Sigmoid colon (tissue), 7 donors: ENCODE results near the gene DCTN1. TPM values are rescaled to one million over a fixed set of nuclear protein-coding genes. Genes with fewer than 3 reads are reported as not detected.

Source experiments
- DNase-seq: peaks from one replicate; pipeline ENCODE4 v3.0.0-alpha.2; 2019
- H3K27ac ChIP-seq, 4 donors: fragments of 200-600 bp; sonication (generic); one replicate each; pipeline ENCODE4 v1.5.1; 2016 to 2019; ENCODE audit warnings: mild to moderate bottlenecking in 1 of 4
- H3K27me3 ChIP-seq, 3 donors: fragments of 200-600 bp; sonication (generic); one replicate each; pipeline ENCODE4 v1.5.1; 2019; ENCODE audit warnings: mild to moderate bottlenecking in 1 of 3
- H3K36me3 ChIP-seq, 4 donors: fragments of 200-600 bp; sonication (generic); one replicate each; pipeline ENCODE4 v1.5.1; 2016 to 2019
- H3K4me1 ChIP-seq, 4 donors: fragments of 200-600 bp; sonication (generic); one replicate each; pipeline ENCODE4 v1.5.1; 2017 to 2019
- H3K4me3 ChIP-seq, 4 donors: fragments of 200-600 bp; sonication (generic); one replicate each; pipeline ENCODE4 v1.5.1; 2017 to 2019; ENCODE audit warnings: mild to moderate bottlenecking in 2 of 4, moderate library complexity in 1 of 4
- H3K9me3 ChIP-seq, 4 donors: fragments of 200-600 bp in 3 of 4; sonication (generic) in 3 of 4; one replicate each; pipeline versions ENCODE4 v1.5.1 to v1.6.1; 2013 to 2019
- EP300 ChIP-seq, 4 donors: sonication (generic); formaldehyde crosslinking; IDR thresholded peaks; one replicate each; pipeline ENCODE4 v1.6.1; 2017; ENCODE audit warnings: antibody characterized with exemption in 4 of 4
- POLR2A ChIP-seq, 2 donors: fragments of 450-650 bp; IDR thresholded peaks; one replicate each; pipeline ENCODE4 v1.6.1; 2016; ENCODE audit warnings: antibody characterized with exemption in 2 of 2, mild to moderate bottlenecking in 2 of 2, moderate library complexity in 2 of 2
- POLR2AphosphoS5 ChIP-seq, 4 donors: sonication (generic); formaldehyde crosslinking; IDR thresholded peaks; one replicate each; pipeline ENCODE4 v1.6.1; 2017; ENCODE audit warnings: antibody characterized with exemption in 4 of 4
- WGBS, 2 donors: extraction: QIAGEN DNeasy Blood & Tissue Kit; methylation state at CpG; one replicate each; pipeline ENCODE4 v1.1.7; 2013; 5-methylcytosine and 5-hydroxymethylcytosine counted together
- intact Hi-C: fragments of 100-400 bp; cut with DNase I; formaldehyde crosslinking; loops from one replicate; pipeline ENCODE4 v1.15.1; 2023
- polyA plus RNA-seq, 3 donors: library from polyadenylated mRNA; stranded (reverse); fragments of 200-250 nt; gene quantifications; one replicate each; pipeline ENCODE4 v1.2.3, GENCODE V29; 2013
- total RNA-seq, 4 donors: library from RNA; depleted of rRNA; stranded (reverse); fragments of >200 nt; gene quantifications; one replicate each; pipeline ENCODE4 v1.1.0, GENCODE V29; 2016
- TF ChIP-seq, protein P1 (sequence below), 4 experiments: fragments of 450-650 bp in 3 of 4; fragments of 200-600 bp in 1 of 4; IDR thresholded peaks; one replicate each; pipeline ENCODE4 v1.5.1; 2016 to 2019; ENCODE audit warnings: antibody characterized with exemption in 4 of 4, mild to moderate bottlenecking in 3 of 4, moderate library complexity in 2 of 4
- donor health status: healthy with polysubstance abuse.
- donor health status: Bipolar disorder and iron deficiency.
- donor health status: healthy.

DCTN1 gene
- total and polyA plus RNA-seq, 7 donors, result 67.3 to 137 (median 99.2) TPM

DNA sequence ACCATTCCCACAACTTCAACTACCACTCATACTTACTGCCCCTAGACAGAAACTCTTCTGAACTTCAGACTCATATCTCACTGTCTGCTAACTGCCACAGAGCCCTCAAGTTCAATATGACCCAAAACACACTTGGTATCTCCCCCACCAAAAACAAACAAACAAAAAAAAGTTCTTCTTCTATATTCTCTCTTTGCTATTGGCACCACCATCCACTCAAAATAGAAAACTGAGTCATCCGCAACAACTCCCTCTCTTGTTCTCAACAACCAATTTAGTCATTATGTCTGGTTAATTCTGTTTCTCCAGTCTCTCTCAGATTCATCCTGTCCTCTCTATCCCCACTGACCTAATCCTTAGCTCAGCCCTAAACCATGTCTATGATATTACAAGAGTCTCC lies 7.2 kb upstream of the DCTN1 start:
- 92 to 95% methylated on average over 1 of the region's 1 CpG for WGBS, 2 donors
- no peaks in the 10 kb centered on the region for H3K27me3 ChIP-seq
- H3K36me3 ChIP-seq, result no peaks in the 10 kb centered on the region
- peak overlapping the region in 1 of 4 donors; percentile 14 for H3K27ac ChIP-seq
- H3K9me3 ChIP-seq, result no peaks in the 10 kb centered on the region
- intact Hi-C loops, result no loop called here
- TF ChIP-seq POLR2A (IDR thresholded peaks at IDR 0.05), result no peak
- DNase-seq, result no peak
- H3K4me3 ChIP-seq, result no peak overlapping the region
- H3K4me1 ChIP-seq, result peaks cover 0 to 84% (median 60%) of the 10 kb centered on the region in 4 donors

DNA sequence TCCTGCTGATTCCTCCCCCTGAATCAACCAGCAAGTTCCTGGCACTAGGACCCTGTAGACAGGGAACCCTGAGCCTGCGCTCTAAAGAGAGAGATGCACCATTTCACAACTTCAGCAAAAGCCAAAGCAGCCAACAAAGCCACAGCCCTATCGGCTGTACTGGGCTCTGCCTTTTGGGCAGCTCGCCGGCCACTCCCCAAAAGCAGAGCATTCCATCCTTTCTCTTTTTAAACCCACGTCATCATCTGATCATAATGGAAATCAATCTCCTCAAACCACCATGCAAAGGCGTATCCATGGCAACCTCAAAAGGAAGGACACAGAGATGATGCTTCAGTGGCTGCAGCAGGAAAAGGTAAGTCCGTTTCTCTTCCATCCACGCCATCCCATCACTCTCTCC lies 5.3 kb upstream of the DCTN1 start:
- H3K9me3 ChIP-seq, result no peaks in the 10 kb centered on the region
- DNase-seq, result no peak
- no peaks in the 10 kb centered on the region for H3K36me3 ChIP-seq
- WGBS, 2 donors, result 88 to 90% methylated on average over 8 of the region's 8 CpGs
- peak overlapping the region in 2 of 4 donors; percentile 2 to 75 for H3K27ac ChIP-seq
- H3K27me3 ChIP-seq, result no peaks in the 10 kb centered on the region
- TF ChIP-seq, protein P1, sequence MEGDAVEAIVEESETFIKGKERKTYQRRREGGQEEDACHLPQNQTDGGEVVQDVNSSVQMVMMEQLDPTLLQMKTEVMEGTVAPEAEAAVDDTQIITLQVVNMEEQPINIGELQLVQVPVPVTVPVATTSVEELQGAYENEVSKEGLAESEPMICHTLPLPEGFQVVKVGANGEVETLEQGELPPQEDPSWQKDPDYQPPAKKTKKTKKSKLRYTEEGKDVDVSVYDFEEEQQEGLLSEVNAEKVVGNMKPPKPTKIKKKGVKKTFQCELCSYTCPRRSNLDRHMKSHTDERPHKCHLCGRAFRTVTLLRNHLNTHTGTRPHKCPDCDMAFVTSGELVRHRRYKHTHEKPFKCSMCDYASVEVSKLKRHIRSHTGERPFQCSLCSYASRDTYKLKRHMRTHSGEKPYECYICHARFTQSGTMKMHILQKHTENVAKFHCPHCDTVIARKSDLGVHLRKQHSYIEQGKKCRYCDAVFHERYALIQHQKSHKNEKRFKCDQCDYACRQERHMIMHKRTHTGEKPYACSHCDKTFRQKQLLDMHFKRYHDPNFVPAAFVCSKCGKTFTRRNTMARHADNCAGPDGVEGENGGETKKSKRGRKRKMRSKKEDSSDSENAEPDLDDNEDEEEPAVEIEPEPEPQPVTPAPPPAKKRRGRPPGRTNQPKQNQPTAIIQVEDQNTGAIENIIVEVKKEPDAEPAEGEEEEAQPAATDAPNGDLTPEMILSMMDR (IDR thresholded peaks at IDR 0.05), result no peak
- TF ChIP-seq POLR2AphosphoS5 (IDR thresholded peaks at IDR 0.05) (no peak), POLR2A (IDR thresholded peaks at IDR 0.05) (no peak), EP300 (IDR thresholded peaks at IDR 0.05) (no peak)
- intact Hi-C loops, result no loop called here
- peaks cover 0 to 91% (median 65%) of the 10 kb centered on the region in 4 donors for H3K4me1 ChIP-seq
- no peak overlapping the region for H3K4me3 ChIP-seq

DNA sequence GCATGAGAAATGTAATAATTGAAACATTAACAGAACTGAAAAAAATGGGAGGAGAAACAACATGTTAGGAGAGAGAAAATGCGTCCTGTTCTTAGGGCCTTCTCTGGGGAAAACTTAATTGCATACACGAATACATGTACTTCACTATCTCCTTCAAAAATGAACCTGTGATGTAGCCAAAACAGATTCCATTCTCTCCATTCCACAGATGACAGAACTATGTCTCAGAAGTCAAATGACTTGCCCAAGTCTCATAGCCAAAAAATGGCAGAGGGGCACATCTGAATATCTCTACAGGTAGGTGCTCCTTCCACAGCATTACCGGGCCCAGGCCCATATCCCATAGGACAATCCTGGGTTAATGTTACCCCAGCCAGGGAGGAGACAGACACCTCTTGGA lies 3.9 kb upstream of the DCTN1 start:
- DNase-seq, result no peak
- Histone ChIP-seq H3K4me1 (peaks cover 0 to 91% (median 65%) of the 10 kb centered on the region in 4 donors), H3K27me3 (no peaks in the 10 kb centered on the region), H3K36me3 (no peaks in the 10 kb centered on the region), H3K9me3 (no peaks in the 10 kb centered on the region), H3K27ac (peak overlapping the region in 3 of 4 donors; percentile 38 to 75 (median 56)), H3K4me3 (no peak overlapping the region)
- 85 to 92% methylated on average over 3 of the region's 3 CpGs for WGBS, 2 donors
- TF ChIP-seq, protein P1 (IDR thresholded peaks at IDR 0.05), result no peak
- no peak for TF ChIP-seq EP300 (IDR thresholded peaks at IDR 0.05)
- intact Hi-C loops, result no loop called here

GRCh38 chr2:74383254-74383653 lies 3.1 kb upstream of the DCTN1 start:
- TF ChIP-seq POLR2A (IDR thresholded peaks at IDR 0.05) (no peak), POLR2AphosphoS5 (IDR thresholded peaks at IDR 0.05) (no peak), EP300 (IDR thresholded peaks at IDR 0.05) (no peak)
- TF ChIP-seq, protein P1 (IDR thresholded peaks at IDR 0.05), result no peak
- H3K27ac ChIP-seq, result peak overlapping the region; percentile 11 to 75 (median 47)
- no peaks in the 10 kb centered on the region for H3K27me3 ChIP-seq
- no peak overlapping the region for H3K4me3 ChIP-seq
- WGBS, 2 donors, result 9 to 42% methylated on average over 1 of the region's 1 CpG
- intact Hi-C loops, result no loop called here
- peaks cover 0 to 91% (median 63%) of the 10 kb centered on the region in 4 donors for H3K4me1 ChIP-seq
- no peak for DNase-seq
- H3K36me3 ChIP-seq, result no peaks in the 10 kb centered on the region
- H3K9me3 ChIP-seq, result no peaks in the 10 kb centered on the region

- H3K27ac ChIP-seq, result no peak overlapping the region
- no peak for TF ChIP-seq EP300 (IDR thresholded peaks at IDR 0.05)
- no peak for TF ChIP-seq POLR2A (IDR thresholded peaks at IDR 0.05)
- TF ChIP-seq POLR2AphosphoS5 (IDR thresholded peaks at IDR 0.05), result no peak
- TF ChIP-seq, protein P1 (IDR thresholded peaks at IDR 0.05), result no peak
Measured at GRCh38 chr2:74381751-74382150, 1.6 kb upstream of the DCTN1 start.

More at GRCh38 chr2:74381751-74382150, 1.6 kb upstream of the DCTN1 start:
- WGBS, 2 donors, result 91 to 94% methylated on average over 3 of the region's 3 CpGs
- no peak for DNase-seq
- H3K4me1 ChIP-seq, result peaks cover 0 to 77% (median 52%) of the 10 kb centered on the region in 4 donors
- H3K4me3 ChIP-seq, result no peak overlapping the region
- peaks cover 0 to 13% (median 12%) of the 10 kb centered on the region in 4 donors for H3K36me3 ChIP-seq
- no peaks in the 10 kb centered on the region for H3K9me3 ChIP-seq
- no peaks in the 10 kb centered on the region for H3K27me3 ChIP-seq
- intact Hi-C loops, result no loop called here
